SH-SY5Y (cell line): ENCODE results near the gene SLC25A2.

Source experiments
- GATA2 ChIP-seq: IDR thresholded peaks from 2 replicates; pipeline ENCODE4 v1.6.1; 2011; ENCODE audit warnings: mild to moderate bottlenecking, low read depth, low read length
- GATA3 ChIP-seq: IDR thresholded peaks from 2 replicates; pipeline ENCODE4 v1.6.1; 2011; ENCODE audit warnings: low read depth, mild to moderate bottlenecking, low read length, moderate library complexity

DNA sequence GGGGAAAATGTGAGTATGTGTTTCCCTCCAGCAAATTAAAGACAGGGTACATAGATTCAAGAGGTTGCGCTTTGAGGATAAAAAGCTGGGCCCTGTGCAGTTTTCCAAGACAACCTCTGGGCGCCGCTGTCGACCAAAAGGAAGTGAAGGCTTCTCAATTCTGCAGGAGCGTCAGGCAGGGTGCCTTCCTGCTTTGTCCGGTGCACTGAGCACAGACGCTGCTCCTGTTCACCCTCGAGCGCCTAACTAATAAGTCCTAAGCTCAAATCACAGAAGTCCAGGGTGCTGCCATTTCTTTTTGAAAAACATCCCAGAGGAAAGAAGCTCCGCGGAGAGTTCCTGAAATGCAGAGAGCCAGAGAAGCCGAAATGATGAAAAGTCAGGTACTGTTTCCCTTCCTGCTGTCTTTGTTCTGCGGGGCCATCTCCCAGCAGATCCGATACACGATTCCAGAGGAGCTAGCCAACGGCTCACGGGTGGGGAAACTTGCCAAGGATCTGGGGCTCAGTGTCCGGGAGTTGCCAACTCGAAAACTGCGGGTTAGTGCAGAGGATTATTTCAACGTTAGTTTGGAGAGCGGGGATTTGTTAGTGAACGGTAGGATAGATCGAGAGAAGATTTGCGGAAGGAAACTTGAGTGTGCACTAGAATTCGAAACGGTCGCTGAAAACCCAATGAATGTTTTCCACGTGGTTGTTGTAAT is 46.2 kb upstream of the SLC25A2 start, which contains the start of gene PCDHGB1:
- no peak for TF ChIP-seq GATA2
- no peak for TF ChIP-seq GATA3
